WTC11 (cell line): ENCODE results near the gene AQP12B. TPM values are rescaled to one million over a fixed set of nuclear protein-coding genes. Genes with fewer than 3 reads are reported as not detected.
"Not testable (repeated sequence)": the region's sequence is repeated elsewhere in the genome, so short reads cannot be mapped to it uniquely, and the experiment has no call there.

Source experiments
- ATAC-seq: fragments of 200-7000 bp; cut with Tn5 transposase; 2 replicates; pipeline ENCODE4 v1.10.0; 2021; ENCODE audit warnings: mild to moderate bottlenecking, moderate library complexity
- CTCF ChIA-PET: fragments of 300-600 bp; sonication (Branson Sonifier 250); formaldehyde crosslinking; loops from one replicate; lab custom pipeline; 2021; ENCODE audit warnings: antibody characterized with exemption; lab: Charles Lee
- POLR2A ChIA-PET: fragments of 350-600 bp; sonication (Branson Sonifier 250); formaldehyde crosslinking; loops from one replicate; lab custom pipeline; 2021; ENCODE audit warnings: antibody characterized with exemption; lab: Charles Lee
- DNase-seq: peaks from one replicate; pipeline ENCODE4 v3.0.0; 2021; ENCODE audit warnings: low spot score
- H3K27ac Mint-ChIP-seq: 2 replicates; pipeline ENCODE4 v1.8.0; 2021; ENCODE audit warnings: mixed read lengths
- H3K27me3 Mint-ChIP-seq: 2 replicates; pipeline ENCODE4 v1.8.0; 2021; ENCODE audit warnings: low read depth, mild to moderate bottlenecking, moderate library complexity, mixed read lengths
- H3K36me3 Mint-ChIP-seq: 2 replicates; pipeline ENCODE4 v1.8.0; 2021; ENCODE audit warnings: mixed read lengths
- H3K4me1 Mint-ChIP-seq: 2 replicates; pipeline ENCODE4 v1.8.0; 2022; ENCODE audit warnings: mixed read lengths
- H3K4me3 Mint-ChIP-seq: 2 replicates; pipeline ENCODE4 v1.8.0; 2021; ENCODE audit warnings: mild to moderate bottlenecking, moderate library complexity, mixed read lengths
- H3K9me3 Mint-ChIP-seq: 2 replicates; pipeline ENCODE4 v1.8.0; 2021; ENCODE audit warnings: mixed read lengths
- FOXP1 ChIP-seq: sonication (generic); formaldehyde crosslinking; IDR thresholded peaks from 2 replicates; pipeline ENCODE4 v1.8.0; 2022; ENCODE audit warnings: missing genetic modification reagents, mild to moderate bottlenecking, moderate library complexity, borderline replicate concordance
- GRHL2 ChIP-seq: fragments of 250-450 bp; sonication (Bioruptor Pico); IDR thresholded peaks from 2 replicates; pipeline ENCODE4 v1.8.0; 2022; ENCODE audit warnings: mild to moderate bottlenecking, moderate library complexity; ENCODE audit not compliant: insufficient replicate concordance, severe bottlenecking
- IRF2 ChIP-seq: sonication (generic); formaldehyde crosslinking; IDR thresholded peaks from 2 replicates; pipeline ENCODE4 v1.8.0; 2022; ENCODE audit warnings: low read depth, missing genetic modification reagents, borderline replicate concordance
- NR2C2 ChIP-seq: sonication (generic); formaldehyde crosslinking; IDR thresholded peaks from 2 replicates; pipeline ENCODE4 v1.8.0; 2022; ENCODE audit warnings: mild to moderate bottlenecking, missing genetic modification reagents
- PRRX2 ChIP-seq: fragments of 250-450 bp; sonication (Bioruptor Pico); IDR thresholded peaks from 2 replicates; pipeline ENCODE4 v1.8.0; 2021; ENCODE audit warnings: mild to moderate bottlenecking
- SMAD4 ChIP-seq: sonication (generic); formaldehyde crosslinking; IDR thresholded peaks from 2 replicates; pipeline ENCODE4 v1.8.0; 2022; ENCODE audit warnings: mild to moderate bottlenecking, missing genetic modification reagents
- STAT6 ChIP-seq: sonication (generic); formaldehyde crosslinking; conservative IDR thresholded peaks from 2 replicates; pipeline ENCODE4 v1.8.1; 2023; ENCODE audit warnings: mild to moderate bottlenecking, low read depth, missing genetic modification reagents, moderate library complexity
- TEAD1 ChIP-seq: sonication (generic); formaldehyde crosslinking; IDR thresholded peaks from 2 replicates; pipeline ENCODE4 v1.8.0; 2022; ENCODE audit warnings: mild to moderate bottlenecking, missing genetic modification reagents
- ZNF263 ChIP-seq: sonication (generic); formaldehyde crosslinking; IDR thresholded peaks from 2 replicates; pipeline ENCODE4 v1.8.1; 2022; ENCODE audit warnings: low read depth, mild to moderate bottlenecking, moderate library complexity, missing genetic modification reagents
- ZNF317 ChIP-seq: sonication (generic); formaldehyde crosslinking; IDR thresholded peaks from 2 replicates; pipeline ENCODE4 v1.8.1; 2023; ENCODE audit warnings: low read depth, mild to moderate bottlenecking, moderate library complexity, missing genetic modification reagents, borderline replicate concordance
- ZNF423 ChIP-seq: fragments of 250-450 bp; sonication (Bioruptor Pico); IDR thresholded peaks from 2 replicates; pipeline ENCODE4 v2.1.2; 2022; ENCODE audit warnings: mild to moderate bottlenecking, moderate library complexity
- ZSCAN18 ChIP-seq: fragments of 250-450 bp; sonication (Bioruptor Pico); IDR thresholded peaks from 2 replicates; pipeline ENCODE4 v2.1.2; 2022; ENCODE audit warnings: mild to moderate bottlenecking, moderate library complexity
- total RNA-seq: library from RNA; stranded (reverse); gene quantifications from 3 replicates; pipeline ENCODE4 v1.2.3, GENCODE V29; 2021
- TF ChIP-seq, protein P1 (sequence below): sonication (generic); formaldehyde crosslinking; IDR thresholded peaks from 2 replicates; pipeline ENCODE4 v1.8.1; 2023; ENCODE audit warnings: mild to moderate bottlenecking, missing genetic modification reagents, moderate library complexity

The AQP12B gene
- total RNA-seq, 1 experiment from 2014 or later = not detected

GRCh38 chr2:240687045-240687740, 4.5 kb upstream of the AQP12B start (continued):
- no peak for TF ChIP-seq STAT6 (CRISPR knock-in tag)
- TF ChIP-seq, all 79 proteins: peak for 0

DNA sequence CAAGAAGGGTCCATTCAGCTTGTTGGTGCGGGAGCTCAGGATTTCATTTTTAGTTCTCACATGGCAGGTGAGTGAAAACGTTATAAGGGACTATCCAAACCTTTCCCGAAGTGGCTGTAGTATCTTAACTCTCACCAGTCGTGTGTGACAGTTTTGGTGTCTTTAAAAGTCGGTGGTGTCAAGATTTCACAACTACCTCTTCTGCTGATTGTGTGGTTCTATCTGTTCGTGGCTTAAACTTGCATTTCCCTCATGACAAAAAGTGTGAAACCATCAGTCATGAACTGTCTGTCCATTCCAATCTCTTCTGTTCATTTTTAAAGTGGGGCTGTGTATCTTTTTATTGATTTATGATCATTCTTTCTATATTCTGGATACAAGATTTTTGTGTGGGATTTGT, 3.8 kb upstream of the AQP12B start:
- ATAC-seq (no peak), DNase-seq (no peak)
- no peaks in the 10 kb centered on the region for H3K4me1 Mint-ChIP-seq
- H3K27ac Mint-ChIP-seq = 0 out of 2 replicates have a peak overlapping the region, but pooled peaks have one; percentile 26
- H3K4me3 Mint-ChIP-seq = no peak overlapping the region
- ChIA-PET CTCF (interaction anchor here (0.7 to 1.9 kb wide), 5 partner anchors 37 to 228 kb away, joined by 3 to 6 read pairs (median 4); no protein-coding TSS in a partner anchor), POLR2A (no interaction called here)
- H3K36me3 Mint-ChIP-seq = no peaks in the 10 kb centered on the region
- no peaks in the 10 kb centered on the region for H3K9me3 Mint-ChIP-seq
- H3K27me3 Mint-ChIP-seq = peaks cover 3% of the 10 kb centered on the region; the same call in 1 of the 2 replicates
- TF ChIP-seq SMAD4 (CRISPR knock-in tag) (no peak), FOXP1 (CRISPR knock-in tag) (no peak)
- TF ChIP-seq, protein P1, sequence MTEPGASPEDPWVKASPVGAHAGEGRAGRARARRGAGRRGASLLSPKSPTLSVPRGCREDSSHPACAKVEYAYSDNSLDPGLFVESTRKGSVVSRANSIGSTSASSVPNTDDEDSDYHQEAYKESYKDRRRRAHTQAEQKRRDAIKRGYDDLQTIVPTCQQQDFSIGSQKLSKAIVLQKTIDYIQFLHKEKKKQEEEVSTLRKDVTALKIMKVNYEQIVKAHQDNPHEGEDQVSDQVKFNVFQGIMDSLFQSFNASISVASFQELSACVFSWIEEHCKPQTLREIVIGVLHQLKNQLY = no peak

DNA sequence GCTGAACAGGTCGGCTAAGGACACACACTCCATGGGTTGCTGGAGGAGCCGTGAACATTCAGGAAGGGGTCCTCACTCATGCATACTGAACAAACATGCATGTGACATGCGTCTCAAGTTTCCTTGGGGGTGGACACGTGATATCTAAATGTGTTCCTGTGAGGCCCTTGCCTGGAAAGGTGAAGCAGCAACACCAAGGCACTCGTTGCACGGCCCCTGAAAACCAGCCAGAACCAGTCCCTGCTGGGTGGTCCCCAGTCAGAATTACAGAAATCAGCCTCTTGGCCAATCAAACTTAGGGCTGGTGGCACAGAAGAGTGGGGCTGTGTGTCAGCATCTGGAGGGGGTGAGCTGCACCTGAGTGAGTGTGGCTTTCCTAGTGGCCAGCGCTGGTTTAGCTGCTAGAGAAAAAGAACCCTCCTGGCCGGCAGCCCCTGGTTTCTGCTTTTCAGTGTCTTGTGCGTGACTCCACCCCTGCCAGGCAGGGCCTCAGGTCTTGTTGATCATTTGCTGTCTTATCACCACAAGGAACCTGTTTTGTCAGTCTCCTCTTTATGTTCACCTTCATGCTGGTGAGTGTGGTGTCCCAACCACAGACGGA, 3.2 kb upstream of the AQP12B start:
- TF ChIP-seq ZSCAN18 (CRISPR knock-in tag) (no peak), NR2C2 (CRISPR knock-in tag) (no peak), TEAD1 (CRISPR knock-in tag) (no peak), PRRX2 (no peak), GRHL2 (CRISPR knock-in tag) (no peak), ZNF423 (CRISPR knock-in tag) (no peak), ZNF263 (no peak), IRF2 (CRISPR knock-in tag) (no peak), ZNF317 (CRISPR knock-in tag) (no peak)
- TF ChIP-seq, protein P1 = no peak
- ChIA-PET CTCF (interaction anchor here (1.3 to 1.9 kb wide), 4 partner anchors 37 to 229 kb away, joined by 3 to 6 read pairs (median 4); no protein-coding TSS in a partner anchor), POLR2A (no interaction called here)
- Mint-ChIP-seq H3K4me3 (no peak overlapping the region), H3K27ac (0 out of 2 replicates have a peak overlapping the region, but pooled peaks have one; percentile 26), H3K9me3 (no peaks in the 10 kb centered on the region), H3K36me3 (no peaks in the 10 kb centered on the region), H3K4me1 (no peaks in the 10 kb centered on the region), H3K27me3 (peaks cover 3% of the 10 kb centered on the region; the same call in 1 of the 2 replicates)
- DNase-seq (no peak), ATAC-seq (peak; percentile 60)

- H3K27me3 Mint-ChIP-seq, DNase-seq, H3K27ac Mint-ChIP-seq, H3K9me3 Mint-ChIP-seq, H3K36me3 Mint-ChIP-seq, H3K4me3 Mint-ChIP-seq, ATAC-seq, POLR2A ChIA-PET, H3K4me1 Mint-ChIP-seq, CTCF ChIA-PET: not testable (repeated sequence)
Measured at GRCh38 chr2:240683980-240684728, 1.5 kb upstream of the AQP12B start.

DNA sequence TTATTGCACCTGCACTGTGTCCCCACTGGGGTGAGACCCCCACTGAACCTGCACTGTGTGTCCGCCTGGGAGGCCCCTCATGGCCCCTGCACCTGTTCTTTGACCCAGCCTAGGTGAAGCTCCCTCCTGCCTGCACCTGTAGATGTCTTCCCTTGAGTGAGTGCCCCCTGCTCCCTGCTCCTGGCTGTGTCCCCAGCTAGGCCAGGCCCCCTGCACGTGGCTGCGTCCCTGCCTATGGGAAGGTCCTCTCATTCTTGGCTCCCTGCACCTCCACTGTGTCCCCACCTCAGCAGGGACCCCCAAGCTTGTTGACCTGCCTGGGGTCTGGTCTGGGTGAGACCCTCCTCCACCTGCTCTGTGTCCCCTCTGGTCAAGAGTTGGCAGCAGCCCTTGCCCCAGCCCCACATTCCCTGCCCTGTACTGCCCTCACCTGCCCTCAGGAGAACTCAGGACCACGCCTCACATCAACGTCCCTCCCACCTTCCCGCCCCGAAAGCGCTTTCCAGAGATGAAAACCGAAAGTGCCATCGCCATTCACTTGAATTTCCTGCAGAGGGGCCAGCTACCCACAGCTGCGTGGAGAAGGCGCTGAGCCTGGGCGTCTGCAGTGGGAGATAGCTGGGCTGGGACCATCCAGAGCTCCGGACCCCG, 769 bp upstream of the AQP12B start:
- POLR2A ChIA-PET, H3K36me3 Mint-ChIP-seq, H3K9me3 Mint-ChIP-seq, H3K4me3 Mint-ChIP-seq, CTCF ChIA-PET, H3K27me3 Mint-ChIP-seq, H3K4me1 Mint-ChIP-seq, ATAC-seq, DNase-seq, H3K27ac Mint-ChIP-seq: not testable (repeated sequence)

- H3K36me3 Mint-ChIP-seq, H3K27ac Mint-ChIP-seq, H3K27me3 Mint-ChIP-seq, CTCF ChIA-PET, H3K9me3 Mint-ChIP-seq, H3K4me3 Mint-ChIP-seq, ATAC-seq, H3K4me1 Mint-ChIP-seq, POLR2A ChIA-PET, DNase-seq: not testable (repeated sequence)
Measured at GRCh38 chr2:240680185-240680584, 2.5 kb downstream of the AQP12B start.
